PC-3 (cell line): Measurements from ENCODE around the gene VPS35L.

Experiments used
- CTCF ChIP-seq: fragments of 300-600 bp; sonication (generic); conservative IDR thresholded peaks from 2 replicates; pipeline ENCODE4 v1.5.1; 2017; ENCODE audit warnings: antibody characterized with exemption, low read depth, mild to moderate bottlenecking, low read length
- EZH2 ChIP-seq: fragments of 300-600 bp; sonication (generic); IDR thresholded peaks from one replicate; pipeline ENCODE4 v1.6.1; 2017; ENCODE audit warnings: antibody characterized with exemption, mild to moderate bottlenecking, low read length; ENCODE audit not compliant: unreplicated experiment
- EZH2phosphoT487 ChIP-seq: fragments of 300-600 bp; sonication (generic); IDR thresholded peaks from 2 replicates; pipeline ENCODE4 v1.6.1; 2018; ENCODE audit warnings: mild to moderate bottlenecking, antibody characterized with exemption, low read length, borderline replicate concordance

GRCh38 chr16:19616241-19616640 lies 60.7 kb downstream of the VPS35L start:
- TF ChIP-seq CTCF (no peak), EZH2 (no peak), EZH2phosphoT487 (no peak)
